GM10266 (cell line): ENCODE data around the gene PITPNB.

Experiments used
- DNase-seq: peaks from one replicate; pipeline ENCODE4 v3.0.0; 2012; ENCODE audit errors: extremely low spot score
- TF ChIP-seq, protein P1 (sequence below): IDR thresholded peaks from 2 replicates; pipeline ENCODE4 v1.5.1; 2012; ENCODE audit warnings: mild to moderate bottlenecking, low read depth; ENCODE audit not compliant: control insufficient read depth, insufficient read depth; ENCODE audit errors: missing control alignments

Gene PITPNB

DNA sequence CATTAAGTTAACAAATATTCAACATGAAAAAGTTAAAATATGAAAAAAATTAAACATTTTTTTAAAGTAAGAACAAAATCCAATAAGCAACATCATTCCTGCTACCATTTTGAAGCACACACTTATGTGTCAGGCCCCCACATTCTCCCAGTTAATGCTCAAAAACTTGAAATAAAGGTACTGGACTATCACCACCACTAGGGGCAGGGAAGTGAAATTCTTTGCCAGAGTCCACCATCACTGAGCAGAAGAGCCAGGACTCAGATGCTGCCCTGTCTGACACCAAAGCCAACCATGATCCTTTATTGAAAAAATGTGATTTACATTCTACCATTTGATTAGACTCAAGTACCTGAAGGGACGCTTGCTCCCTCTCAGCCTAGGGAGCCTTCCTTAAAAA lies 39.1 kb downstream of the PITPNB start:
- DNase-seq = peak; percentile 26
- TF ChIP-seq, protein P1, sequence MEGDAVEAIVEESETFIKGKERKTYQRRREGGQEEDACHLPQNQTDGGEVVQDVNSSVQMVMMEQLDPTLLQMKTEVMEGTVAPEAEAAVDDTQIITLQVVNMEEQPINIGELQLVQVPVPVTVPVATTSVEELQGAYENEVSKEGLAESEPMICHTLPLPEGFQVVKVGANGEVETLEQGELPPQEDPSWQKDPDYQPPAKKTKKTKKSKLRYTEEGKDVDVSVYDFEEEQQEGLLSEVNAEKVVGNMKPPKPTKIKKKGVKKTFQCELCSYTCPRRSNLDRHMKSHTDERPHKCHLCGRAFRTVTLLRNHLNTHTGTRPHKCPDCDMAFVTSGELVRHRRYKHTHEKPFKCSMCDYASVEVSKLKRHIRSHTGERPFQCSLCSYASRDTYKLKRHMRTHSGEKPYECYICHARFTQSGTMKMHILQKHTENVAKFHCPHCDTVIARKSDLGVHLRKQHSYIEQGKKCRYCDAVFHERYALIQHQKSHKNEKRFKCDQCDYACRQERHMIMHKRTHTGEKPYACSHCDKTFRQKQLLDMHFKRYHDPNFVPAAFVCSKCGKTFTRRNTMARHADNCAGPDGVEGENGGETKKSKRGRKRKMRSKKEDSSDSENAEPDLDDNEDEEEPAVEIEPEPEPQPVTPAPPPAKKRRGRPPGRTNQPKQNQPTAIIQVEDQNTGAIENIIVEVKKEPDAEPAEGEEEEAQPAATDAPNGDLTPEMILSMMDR = peak; percentile 46

DNA sequence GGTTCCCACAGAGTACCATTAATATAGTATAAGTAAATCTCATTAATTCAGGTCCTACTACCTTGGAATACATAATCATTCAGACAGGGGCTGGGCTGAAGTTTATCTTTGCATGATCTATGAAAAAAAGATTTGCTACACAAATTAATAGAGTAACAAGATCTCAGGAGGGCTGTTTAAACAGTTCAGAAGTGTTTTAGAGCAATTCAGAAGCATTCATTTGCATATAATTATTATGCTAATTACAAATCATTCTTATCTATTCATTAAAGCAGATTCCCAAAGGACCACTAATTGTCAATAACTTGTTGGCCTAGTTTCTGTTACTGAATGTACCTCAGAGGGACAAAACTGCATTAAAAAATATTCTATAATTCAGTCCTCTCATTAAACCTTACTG lies 40.5 kb downstream of the PITPNB start:
- TF ChIP-seq, protein P1 = no peak
- no peak for DNase-seq

DNA sequence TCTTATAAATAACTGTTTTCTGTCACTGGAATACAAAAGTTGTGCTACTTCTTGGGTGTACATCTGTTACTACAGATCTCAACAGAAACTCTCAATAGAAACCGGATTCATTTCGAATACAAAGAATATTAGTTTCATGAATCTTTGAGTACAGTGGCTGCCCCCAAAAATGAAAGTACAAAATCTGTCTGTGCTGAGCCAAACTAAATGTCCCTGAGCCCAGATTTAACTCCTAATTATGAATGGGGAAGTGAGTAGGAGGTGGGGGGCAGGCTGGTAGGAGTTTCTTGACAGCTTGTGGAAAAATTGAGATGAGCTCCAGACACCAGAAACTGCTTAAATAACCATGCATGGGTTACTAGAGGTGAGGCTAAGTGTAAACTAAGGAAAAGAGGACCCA lies 41.6 kb downstream of the PITPNB start:
- peak; percentile 11 for DNase-seq
- TF ChIP-seq, protein P1 = no peak

DNA sequence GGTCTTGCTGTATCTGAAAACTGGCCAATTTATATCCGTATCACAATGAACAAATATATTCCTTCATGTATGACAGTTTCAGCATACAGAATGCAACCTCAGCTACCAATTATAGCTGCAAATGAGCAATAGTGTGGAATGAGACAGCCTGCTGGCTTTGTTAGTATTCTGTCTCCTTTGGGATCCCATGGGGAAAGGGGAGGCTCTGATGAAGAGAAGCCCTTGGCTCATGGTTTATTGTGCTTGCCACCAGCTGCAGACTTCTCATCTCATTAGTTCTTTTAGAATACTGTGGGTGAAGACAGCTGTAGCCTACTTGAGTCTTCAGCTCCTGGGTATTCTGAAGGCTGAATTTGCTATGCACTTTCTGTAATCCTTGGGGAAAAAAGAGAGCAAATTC lies 42.4 kb downstream of the PITPNB start:
- TF ChIP-seq, protein P1 = no peak
- no peak for DNase-seq

DNA sequence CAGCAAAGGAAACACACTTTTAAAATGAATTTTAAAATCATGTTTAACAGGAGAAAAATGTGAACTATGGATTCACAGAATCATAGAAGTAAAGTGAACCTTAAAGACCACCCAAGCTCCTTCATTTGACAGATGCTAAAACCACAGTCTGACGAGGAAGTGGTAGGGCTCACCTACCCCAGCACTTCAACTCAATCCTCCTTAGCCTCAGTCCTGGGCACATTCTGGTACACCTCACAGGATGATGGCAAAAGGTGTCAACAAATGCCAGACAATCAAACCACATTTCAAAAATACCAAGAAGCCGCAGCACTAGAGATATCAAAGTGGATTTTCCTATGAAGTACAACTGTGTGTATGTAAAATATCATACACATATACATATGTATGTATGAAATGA lies 43.1 kb downstream of the PITPNB start:
- no peak for DNase-seq
- TF ChIP-seq, protein P1 = no peak

DNA sequence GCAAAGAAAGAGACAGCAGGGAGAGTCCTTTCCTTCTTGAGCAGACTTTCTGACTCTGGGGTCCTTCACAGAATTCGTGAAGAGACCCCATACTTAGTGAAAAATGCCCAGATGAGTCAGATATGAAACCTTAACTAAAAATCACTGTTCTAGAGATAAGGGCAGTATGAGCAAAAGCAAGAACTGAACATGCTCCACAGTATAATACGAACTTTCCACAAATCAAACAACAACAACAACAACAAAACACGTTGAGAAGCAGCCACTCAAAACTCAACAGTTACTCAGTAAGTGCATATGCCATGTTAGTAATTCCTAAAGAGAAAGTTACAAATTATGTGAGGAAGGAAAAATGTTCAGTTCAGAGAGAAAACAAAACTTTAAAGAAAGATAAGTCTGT lies 44.3 kb downstream of the PITPNB start:
- TF ChIP-seq, protein P1 = no peak
- DNase-seq = no peak

DNA sequence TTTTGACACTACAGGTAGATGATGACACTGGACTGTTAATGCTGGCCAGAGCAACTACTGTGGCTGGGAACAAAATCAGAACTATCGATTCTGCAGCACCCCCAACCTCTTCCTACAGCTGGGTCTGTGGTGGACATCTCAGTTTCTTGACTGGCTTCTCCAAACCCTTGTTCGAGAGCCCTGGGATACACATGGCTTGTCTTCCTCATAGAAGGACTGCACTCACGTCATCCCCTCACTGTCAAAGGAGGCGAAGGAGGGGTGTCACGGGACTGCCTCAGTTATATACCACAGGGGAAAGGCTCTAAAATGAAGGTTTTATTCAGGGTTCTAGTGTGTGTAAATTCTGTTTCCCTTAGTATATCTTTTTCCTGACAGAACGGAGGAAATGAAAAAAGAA lies 44.9 kb downstream of the PITPNB start:
- DNase-seq = no peak
- TF ChIP-seq, protein P1 = no peak
